Osteoblast (primary cell): Measurements from ENCODE around the gene CADPS2. TPM values are rescaled to one million over a fixed set of nuclear protein-coding genes. Genes with fewer than 3 reads are reported as not detected.

Experiments used
- DNase-seq: peaks from one replicate; pipeline ENCODE4 v3.0.0; 2011; ENCODE audit warnings: low spot score, mixed read lengths; ENCODE audit not compliant: insufficient read length; ENCODE audit errors: missing footprints
- H2AFZ ChIP-seq: 2 replicates; pipeline ENCODE4 v1.6.0; 2011; ENCODE audit warnings: mild to moderate bottlenecking, low read length
- H3K27ac ChIP-seq: 2 replicates; pipeline ENCODE4 v1.5.1; 2011; ENCODE audit warnings: mild to moderate bottlenecking, low read depth, low read length, moderate library complexity
- H3K27me3 ChIP-seq: 2 replicates; pipeline ENCODE4 v1.6.0; 2012; ENCODE audit warnings: mild to moderate bottlenecking, control low read depth, inconsistent platforms, low read length, moderate library complexity; ENCODE audit not compliant: insufficient read depth
- H3K36me3 ChIP-seq: 2 replicates; pipeline ENCODE4 v1.5.1; 2011; ENCODE audit warnings: mild to moderate bottlenecking, low read length, control low read depth, moderate library complexity; ENCODE audit not compliant: insufficient read depth
- H3K4me1 ChIP-seq: 2 replicates; pipeline ENCODE4 v1.5.1; 2011; ENCODE audit warnings: mild to moderate bottlenecking, low read length, control low read depth, moderate library complexity; ENCODE audit not compliant: insufficient read depth
- H3K4me2 ChIP-seq: 2 replicates; pipeline ENCODE4 v1.6.0; 2011; ENCODE audit warnings: mild to moderate bottlenecking, low read length; ENCODE audit not compliant: insufficient read depth
- H3K4me3 ChIP-seq: fragments of 200-600 bp; sonication (generic); 3 replicates; pipeline ENCODE4 v1.5.1; 2012; ENCODE audit warnings: mild to moderate bottlenecking, low read length, inconsistent platforms; ENCODE audit not compliant: insufficient read depth
- H3K79me2 ChIP-seq: 2 replicates; pipeline ENCODE4 v1.6.0; 2012; ENCODE audit warnings: mild to moderate bottlenecking, low read length, control low read depth, inconsistent platforms; ENCODE audit not compliant: insufficient read depth
- H3K9me3 ChIP-seq: 2 replicates; pipeline ENCODE4 v1.5.1; 2011; ENCODE audit warnings: low read depth, low read length, control low read depth
- H4K20me1 ChIP-seq: 2 replicates; pipeline ENCODE4 v1.6.0; 2012; ENCODE audit warnings: mild to moderate bottlenecking, low read length, control low read depth; ENCODE audit not compliant: insufficient read depth
- total RNA-seq: library from RNA; depleted of rRNA; stranded (reverse); fragments of >200 nt; gene quantifications from 2 replicates; pipeline ENCODE4 v1.2.3, GENCODE V29; 2012
- TF ChIP-seq, protein P1 (sequence below): IDR thresholded peaks from 2 replicates; pipeline ENCODE4 v1.5.1; 2011; ENCODE audit warnings: mild to moderate bottlenecking, low read depth, low read length, moderate library complexity; ENCODE audit errors: extremely low read depth

The CADPS2 gene
- total RNA-seq, 1 donor, result 21.7 TPM

- no peak overlapping the region for H2AFZ ChIP-seq
- DNase-seq, result no peak
These were observed 329.3 kb downstream of the CADPS2 start for GRCh38 chr7:122556873-122557542.

DNA sequence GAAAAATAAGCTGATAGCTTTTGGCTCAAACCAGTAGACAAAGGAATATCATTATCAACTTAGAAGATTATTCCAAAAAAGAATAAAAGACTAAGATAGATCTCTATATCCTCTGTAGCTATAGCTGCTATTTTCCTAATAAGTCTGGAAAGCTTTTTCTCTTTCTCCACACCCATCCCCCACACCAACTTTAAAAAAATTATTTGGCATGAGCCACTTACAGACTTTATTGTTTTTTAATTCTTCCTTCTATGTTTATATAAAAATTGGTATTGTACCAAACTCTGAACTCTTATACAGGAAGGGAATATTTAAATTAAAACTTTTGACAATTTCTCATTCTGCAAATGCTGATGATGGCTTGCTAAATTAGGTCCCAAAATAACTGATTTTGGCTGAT, 330.0 kb downstream of the CADPS2 start:
- no peak for DNase-seq
- H3K36me3 ChIP-seq, result no peaks in the 10 kb centered on the region
- TF ChIP-seq, protein P1, sequence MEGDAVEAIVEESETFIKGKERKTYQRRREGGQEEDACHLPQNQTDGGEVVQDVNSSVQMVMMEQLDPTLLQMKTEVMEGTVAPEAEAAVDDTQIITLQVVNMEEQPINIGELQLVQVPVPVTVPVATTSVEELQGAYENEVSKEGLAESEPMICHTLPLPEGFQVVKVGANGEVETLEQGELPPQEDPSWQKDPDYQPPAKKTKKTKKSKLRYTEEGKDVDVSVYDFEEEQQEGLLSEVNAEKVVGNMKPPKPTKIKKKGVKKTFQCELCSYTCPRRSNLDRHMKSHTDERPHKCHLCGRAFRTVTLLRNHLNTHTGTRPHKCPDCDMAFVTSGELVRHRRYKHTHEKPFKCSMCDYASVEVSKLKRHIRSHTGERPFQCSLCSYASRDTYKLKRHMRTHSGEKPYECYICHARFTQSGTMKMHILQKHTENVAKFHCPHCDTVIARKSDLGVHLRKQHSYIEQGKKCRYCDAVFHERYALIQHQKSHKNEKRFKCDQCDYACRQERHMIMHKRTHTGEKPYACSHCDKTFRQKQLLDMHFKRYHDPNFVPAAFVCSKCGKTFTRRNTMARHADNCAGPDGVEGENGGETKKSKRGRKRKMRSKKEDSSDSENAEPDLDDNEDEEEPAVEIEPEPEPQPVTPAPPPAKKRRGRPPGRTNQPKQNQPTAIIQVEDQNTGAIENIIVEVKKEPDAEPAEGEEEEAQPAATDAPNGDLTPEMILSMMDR, result no peak
- no peak overlapping the region for H2AFZ ChIP-seq
- no peaks in the 10 kb centered on the region for H3K27me3 ChIP-seq
- no peaks in the 10 kb centered on the region for H3K4me1 ChIP-seq
- H3K4me2 ChIP-seq, result no peak overlapping the region
- H3K27ac ChIP-seq, result no peak overlapping the region
- no peaks in the 10 kb centered on the region for H3K9me3 ChIP-seq
- no peaks in the 10 kb centered on the region for H3K79me2 ChIP-seq
- no peak overlapping the region for H3K4me3 ChIP-seq
- no peaks in the 10 kb centered on the region for H4K20me1 ChIP-seq

More at GRCh38 chr7:122556873-122557542, 329.3 kb downstream of the CADPS2 start:
- no peak overlapping the region for H3K27ac ChIP-seq
- TF ChIP-seq, protein P1, result no peak
- H3K4me3 ChIP-seq, result no peak overlapping the region
- no peaks in the 10 kb centered on the region for H4K20me1 ChIP-seq
- H3K36me3 ChIP-seq, result no peaks in the 10 kb centered on the region
- H3K4me1 ChIP-seq, result no peaks in the 10 kb centered on the region
- no peak overlapping the region for H3K4me2 ChIP-seq
- no peaks in the 10 kb centered on the region for H3K27me3 ChIP-seq
- H3K79me2 ChIP-seq, result no peaks in the 10 kb centered on the region
- H3K9me3 ChIP-seq, result no peaks in the 10 kb centered on the region

- no peak for DNase-seq
- H3K4me1 ChIP-seq, result no peaks in the 10 kb centered on the region
These were observed 332.5 kb downstream of the CADPS2 start for GRCh38 chr7:122553761-122554160.

GRCh38 chr7:122552769-122553168, 333.5 kb downstream of the CADPS2 start:
- no peak for DNase-seq
- Histone ChIP-seq H2AFZ (no peak overlapping the region), H3K4me3 (no peak overlapping the region), H4K20me1 (no peaks in the 10 kb centered on the region), H3K27me3 (no peaks in the 10 kb centered on the region), H3K4me2 (no peak overlapping the region), H3K27ac (no peak overlapping the region), H3K79me2 (no peaks in the 10 kb centered on the region), H3K9me3 (no peaks in the 10 kb centered on the region), H3K36me3 (no peaks in the 10 kb centered on the region), H3K4me1 (no peaks in the 10 kb centered on the region)
- TF ChIP-seq, protein P1, result no peak

More at GRCh38 chr7:122553761-122554160, 332.5 kb downstream of the CADPS2 start:
- Histone ChIP-seq H3K36me3 (no peaks in the 10 kb centered on the region), H3K79me2 (no peaks in the 10 kb centered on the region), H3K27me3 (no peaks in the 10 kb centered on the region), H3K4me2 (no peak overlapping the region), H3K9me3 (no peaks in the 10 kb centered on the region), H3K4me3 (no peak overlapping the region), H4K20me1 (no peaks in the 10 kb centered on the region), H3K27ac (no peak overlapping the region), H2AFZ (no peak overlapping the region)
- TF ChIP-seq, protein P1, result no peak
